GM18873 (cell line): Measurements from ENCODE around the gene ZCCHC10.
A peak's percentile ranks its signal among the peaks of the same experiment; 100 is the strongest.

Source experiments
- ATAC-seq: cut with Tn5 transposase; IDR thresholded peaks from one replicate; pipeline ENCODE4 v1.9.1; 2021; ENCODE audit warnings: mild to moderate bottlenecking, moderate library complexity, moderate number of reproducible peaks; ENCODE audit not compliant: unreplicated experiment, low FRiP score

Gene ZCCHC10

GRCh38 chr5:133025804-133026663 is at the start of gene ZCCHC10:
TSS of gene ZCCHC10 (minus strand) at chr5:133026549. CDS start at chr5:133026537, 12 bp downstream.
- ATAC-seq: peak; percentile 85

- ATAC-seq: no peak
Observed at GRCh38 chr5:133075572-133076536, 49.5 kb upstream of the ZCCHC10 start.

- ATAC-seq: no peak
Observed at GRCh38 chr5:133072021-133072420, 45.7 kb upstream of the ZCCHC10 start.

GRCh38 chr5:133066045-133066444 is 39.7 kb upstream of the ZCCHC10 start:
- ATAC-seq: no peak

- no peak for ATAC-seq
Observed at GRCh38 chr5:133065471-133065870, 39.1 kb upstream of the ZCCHC10 start.

GRCh38 chr5:133063965-133064364 is 37.6 kb upstream of the ZCCHC10 start:
- ATAC-seq: no peak

- no peak for ATAC-seq
Observed at GRCh38 chr5:133062276-133062675, 35.9 kb upstream of the ZCCHC10 start.

GRCh38 chr5:133059621-133060020 is 33.3 kb upstream of the ZCCHC10 start:
- no peak for ATAC-seq

- no peak for ATAC-seq
Observed at GRCh38 chr5:133056891-133057290, 30.5 kb upstream of the ZCCHC10 start.

GRCh38 chr5:133054697-133055471 is 28.5 kb upstream of the ZCCHC10 start:
- ATAC-seq: no peak

- no peak for ATAC-seq
Observed at GRCh38 chr5:133053448-133053847, 27.1 kb upstream of the ZCCHC10 start.

GRCh38 chr5:133052317-133053175 is 26.2 kb upstream of the ZCCHC10 start:
- ATAC-seq: peak; percentile 15

- peak; percentile 78 for ATAC-seq
Observed at GRCh38 chr5:133051542-133052316, 25.4 kb upstream of the ZCCHC10 start, which contains the start of gene HSPA4. TSS of gene HSPA4 (plus strand) at chr5:133052013. CDS start at chr5:133052251, 238 bp downstream.

GRCh38 chr5:133051061-133051541 is 24.8 kb upstream of the ZCCHC10 start:
- ATAC-seq: no peak

- no peak for ATAC-seq
Observed at GRCh38 chr5:133050521-133050920, 24.2 kb upstream of the ZCCHC10 start.

GRCh38 chr5:133049726-133050048 is 23.3 kb upstream of the ZCCHC10 start:
- ATAC-seq: no peak

- no peak for ATAC-seq
Observed at GRCh38 chr5:133048993-133049725, 22.8 kb upstream of the ZCCHC10 start.

GRCh38 chr5:133047404-133047803 is 21.1 kb upstream of the ZCCHC10 start:
- ATAC-seq: no peak
